Measurements from ENCODE around the gene PTH2R. TPM values are rescaled to one million over a fixed set of nuclear protein-coding genes. Genes with fewer than 3 reads are reported as not detected.
A peak's percentile ranks its signal among the peaks of the same experiment; 100 is the strongest.

PTH2R gene
- polyA plus RNA-seq, 1 donor from 2014 or later = not detected

- Histone ChIP-seq H3K27ac (ENCODE audit: low read length) (no peak overlapping the region), H3K36me3 (ENCODE audit: insufficient read depth, low read length) (no peaks in the 10 kb centered on the region), H2AFZ (ENCODE audit: low read depth, low read length) (no peak overlapping the region), H3K9me2 (ENCODE audit: insufficient read depth, low read length) (no peaks in the 10 kb centered on the region), H3K9ac (ENCODE audit: low read length) (no peak overlapping the region), H3K4me2 (ENCODE audit: low read length) (no peak overlapping the region), H3K27me3 (ENCODE audit: insufficient read depth, low read depth, low read length) (no peaks in the 10 kb centered on the region), H3K9me3 (ENCODE audit: low read length) (peaks cover 3% of the 10 kb centered on the region), H3K4me3 (ENCODE audit: low read length) (no peak overlapping the region), H3K79me2 (replicated peaks; ENCODE audit: insufficient read depth, low read length) (no peaks in the 10 kb centered on the region), H4K20me1 (ENCODE audit: insufficient read depth) (no peaks in the 10 kb centered on the region), H3F3A (ENCODE audit: insufficient read depth, low read length, poor library complexity, severe bottlenecking) (no peaks in the 10 kb centered on the region)
- TF ChIP-seq RAD21 (conservative IDR thresholded peaks at IDR 0.05) = no peak
- TF ChIP-seq EP300 (conservative IDR thresholded peaks at IDR 0.05; ENCODE audit: poor library complexity, severe bottlenecking) = no peak
- no peak for TF ChIP-seq REST (IDR thresholded peaks at IDR 0.05; ENCODE audit: borderline replicate concordance)
- TF ChIP-seq POLR2AphosphoS5 (IDR thresholded peaks at IDR 0.05) = no peak
- TF ChIP-seq SMC3 (conservative IDR thresholded peaks at IDR 0.05; ENCODE audit: poor library complexity) = no peak
- TF ChIP-seq EZH2 (IDR thresholded peaks at IDR 0.05; ENCODE audit: borderline replicate concordance, insufficient read depth, low read length, poor library complexity, severe bottlenecking) = no peak
- TF ChIP-seq TAF1 (IDR thresholded peaks at IDR 0.05; ENCODE audit: low read depth) = no peak
- no peak for TF ChIP-seq CTCF (IDR thresholded peaks at IDR 0.05; ENCODE audit: poor library complexity, severe bottlenecking)
- no peak for TF ChIP-seq MXI1 (conservative IDR thresholded peaks at IDR 0.05; ENCODE audit: poor library complexity, severe bottlenecking)
Observed at GRCh38 chr2:208399201-208399600, 7.4 kb upstream of the PTH2R start.

GRCh38 chr2:208407667-208408066 is 1.1 kb downstream of the PTH2R start:
- Histone ChIP-seq H3K9ac (ENCODE audit: low read length) (no peak overlapping the region), H3K79me2 (replicated peaks; ENCODE audit: insufficient read depth, low read length) (no peaks in the 10 kb centered on the region), H3K27ac (ENCODE audit: low read length) (no peak overlapping the region), H4K20me1 (ENCODE audit: insufficient read depth) (no peaks in the 10 kb centered on the region), H3K4me3 (ENCODE audit: low read length) (peak overlapping the region; percentile 64), H3K9me2 (ENCODE audit: insufficient read depth, low read length) (no peaks in the 10 kb centered on the region), H3K4me2 (ENCODE audit: low read length) (no peak overlapping the region), H3K9me3 (ENCODE audit: low read length) (no peaks in the 10 kb centered on the region), H2AFZ (ENCODE audit: low read depth, low read length) (no peak overlapping the region), H3F3A (ENCODE audit: insufficient read depth, low read length, poor library complexity, severe bottlenecking) (no peaks in the 10 kb centered on the region), H3K36me3 (ENCODE audit: insufficient read depth, low read length) (no peaks in the 10 kb centered on the region), H3K27me3 (ENCODE audit: insufficient read depth, low read depth, low read length) (peaks cover 22% of the 10 kb centered on the region)
- no peak for TF ChIP-seq TAF1 (IDR thresholded peaks at IDR 0.05; ENCODE audit: low read depth)
- peak; percentile 88 for TF ChIP-seq SMC3 (conservative IDR thresholded peaks at IDR 0.05; ENCODE audit: poor library complexity)
- peak; percentile 90 for TF ChIP-seq RAD21 (conservative IDR thresholded peaks at IDR 0.05)
- peak; percentile 82 for TF ChIP-seq CTCF (IDR thresholded peaks at IDR 0.05; ENCODE audit: poor library complexity, severe bottlenecking)

All from neural cell (in vitro differentiated cells).